B cell (primary cell): Measurements from ENCODE around the gene CHRNA4. TPM values are rescaled to one million over a fixed set of nuclear protein-coding genes. Genes with fewer than 3 reads are reported as not detected.

Experiments used
- ATAC-seq: fragments of 200-7000 bp; cut with Tn5 transposase; one replicate; pipeline ENCODE4 v1.10.0; 2021; ENCODE audit warnings: low read depth, mild to moderate bottlenecking, moderate number of reproducible peaks, moderate library complexity
- CTCF ChIA-PET: fragments of 350-600 bp; sonication (Branson Sonifier 250); formaldehyde crosslinking; loops from one replicate; lab custom pipeline; 2021; ENCODE audit warnings: antibody characterized with exemption, inconsistent platforms; lab: Charles Lee
- POLR2A ChIA-PET: fragments of 350-600 bp; sonication (Branson Sonifier 250); formaldehyde crosslinking; loops from one replicate; lab custom pipeline; 2021; ENCODE audit warnings: antibody characterized with exemption; lab: Charles Lee
- DNase-seq: peaks from one replicate; pipeline ENCODE4 v3.0.0; 2013
- H2AFZ ChIP-seq: 2 replicates; pipeline ENCODE4 v1.6.1; 2012; ENCODE audit warnings: mild to moderate bottlenecking, low read depth, low read length; ENCODE audit not compliant: insufficient read depth, poor library complexity, severe bottlenecking
- H3K27ac ChIP-seq, 2 donors: 1 replicate in 1 of 2; 2 replicates in 1 of 2; pipeline ENCODE4 v1.5.1; 2012 to 2013; ENCODE audit warnings: low read length in 2 of 2, mild to moderate bottlenecking in 2 of 2, moderate library complexity in 1 of 2
- H3K27me3 ChIP-seq, 4 experiments: fragments of 200-600 bp in 1 of 4; sonication (generic) in 1 of 4; replicated peaks in 1 of 4; 1 replicate in 2 of 4; 2 replicates in 2 of 4; pipeline versions ENCODE4 v1.6.1 to v1.7.0; 2013 to 2016; ENCODE audit warnings: low read length in 3 of 4, mild to moderate bottlenecking in 2 of 4, mixed read lengths in 1 of 4, moderate library complexity in 1 of 4; ENCODE audit not compliant: insufficient read depth in 4 of 4, control insufficient read depth in 3 of 4; ENCODE audit errors: control extremely low read depth in 1 of 4
- H3K36me3 ChIP-seq, 2 experiments: replicated peaks in 1 of 2; 1 replicate in 1 of 2; 2 replicates in 1 of 2; pipeline versions ENCODE4 v1.6.1 to v1.7.1; 2013; ENCODE audit warnings: low read length in 1 of 2; ENCODE audit not compliant: insufficient read depth in 2 of 2, control insufficient read depth in 1 of 2; ENCODE audit errors: control extremely low read depth in 1 of 2, extremely low read depth in 1 of 2
- H3K4me1 ChIP-seq, 2 donors: fragments of 200-600 bp in 1 of 2; sonication (generic) in 1 of 2; 1 replicate in 1 of 2; 2 replicates in 1 of 2; pipeline versions ENCODE4 v1.5.1 to v1.6.1; 2013 to 2017; ENCODE audit warnings: low read length in 2 of 2; ENCODE audit not compliant: control insufficient read depth in 2 of 2, insufficient read depth in 2 of 2
- H3K4me2 ChIP-seq: replicated peaks from 2 replicates; pipeline ENCODE3; 2012; ENCODE audit warnings: mild to moderate bottlenecking, low read depth, low read length; ENCODE audit not compliant: poor library complexity, severe bottlenecking
- H3K4me3 ChIP-seq, 5 experiments: fragments of 200-600 bp in 1 of 5; sonication (generic) in 1 of 5; 1 replicate in 3 of 5; 2 replicates in 2 of 5; pipeline versions ENCODE4 v1.5.1 to v1.7.0; 2011 to 2016; ENCODE audit warnings: low read length in 4 of 5, mild to moderate bottlenecking in 4 of 5, low read depth in 2 of 5, control low read depth in 1 of 5, moderate library complexity in 1 of 5; ENCODE audit not compliant: insufficient read depth in 1 of 5; ENCODE audit errors: control extremely low read depth in 1 of 5, extremely low read depth in 1 of 5
- H3K79me2 ChIP-seq: fragments of 200-600 bp; sonication (generic); one replicate; pipeline ENCODE4 v1.6.0; 2016; ENCODE audit warnings: low read length; ENCODE audit not compliant: control insufficient read depth, insufficient read depth
- H3K9ac ChIP-seq: fragments of 200-600 bp; sonication (generic); 2 replicates; pipeline ENCODE4 v1.6.1; 2017; ENCODE audit warnings: mild to moderate bottlenecking, low read length, moderate library complexity
- H3K9me3 ChIP-seq, 3 donors: one replicate each; pipeline versions ENCODE4 v1.6.1 to v1.7.1; 2013; ENCODE audit warnings: low read length in 2 of 3; ENCODE audit not compliant: control insufficient read depth in 2 of 3, insufficient read depth in 1 of 3; ENCODE audit errors: control extremely low read depth in 1 of 3
- H4K20me1 ChIP-seq: 2 replicates; pipeline ENCODE4 v1.6.0; 2012; ENCODE audit warnings: mild to moderate bottlenecking, low read length; ENCODE audit not compliant: insufficient read depth, control insufficient read depth, poor library complexity, severe bottlenecking
- H3K27ac Mint-ChIP-seq: one replicate; pipeline ENCODE4 v1.8.0; 2021; ENCODE audit warnings: mixed read lengths
- H3K27me3 Mint-ChIP-seq: one replicate; pipeline ENCODE4 v1.8.0; 2021; ENCODE audit warnings: mixed read lengths
- H3K4me1 Mint-ChIP-seq: one replicate; pipeline ENCODE4 v1.8.0; 2021; ENCODE audit warnings: mixed read lengths
- H3K4me3 Mint-ChIP-seq: one replicate; pipeline ENCODE4 v1.8.0; 2021; ENCODE audit warnings: mixed read lengths
- H3K9me3 Mint-ChIP-seq: one replicate; pipeline ENCODE4 v1.8.0; 2022; ENCODE audit warnings: mixed read lengths; ENCODE audit not compliant: insufficient read depth
- CTCF ChIP-seq: fragments of 200-600 bp; IDR thresholded peaks from one replicate; pipeline ENCODE4 v1.8.0; 2022; ENCODE audit warnings: antibody characterized with exemption, mild to moderate bottlenecking
- EZH2 ChIP-seq: IDR thresholded peaks from 2 replicates; pipeline ENCODE4 v1.6.1; 2012; ENCODE audit warnings: borderline replicate concordance, low read depth, mild to moderate bottlenecking, moderate library complexity, low read length; ENCODE audit not compliant: insufficient read depth, poor library complexity, severe bottlenecking
- WGBS: methylation state at CpG from one replicate; pipeline ENCODE4 v1.1.5; 2013; ENCODE audit warnings: missing lambda C conversion rate; ENCODE audit not compliant: insufficient coverage; 5-methylcytosine and 5-hydroxymethylcytosine counted together
- intact Hi-C: fragments of 100-400 bp; cut with micrococcal nuclease; formaldehyde crosslinking; loops from one replicate; pipeline ENCODE4 v1.10.0; 2022
- polyA plus RNA-seq: library from polyadenylated mRNA; depleted of rRNA; stranded (reverse); fragments of >200 nt; gene quantifications from 2 replicates; pipeline ENCODE4 v1.2.3, GENCODE V29; 2012
- total RNA-seq, 2 donors: library from RNA; stranded (reverse); fragments of 120-200 nt in 1 of 2; gene quantifications; 1 replicate in 1 of 2; 2 replicates in 1 of 2; pipeline versions ENCODE4 v1.2.3 to v1.2.4, GENCODE V29; 2013 to 2022

Gene CHRNA4
- total and polyA plus RNA-seq, 2 donors (not counting 1 experiment from before 2014, with no cell fraction given) = not detected

GRCh38 chr20:63409066-63409833 lies 48.1 kb upstream of the CHRNA4 start:
- ChIA-PET CTCF (no interaction called here), POLR2A (no interaction called here)
- Histone ChIP-seq H3K4me2 (no peak overlapping the region), H4K20me1 (no peaks in the 10 kb centered on the region), H3K9ac (no peak overlapping the region), H3K9me3 (peaks cover 0 to 21% (median 0%) of the 10 kb centered on the region in 3 donors), H3K79me2 (no peaks in the 10 kb centered on the region), H2AFZ (no peak overlapping the region), H3K4me3 (no peak overlapping the region), H3K4me1 (no peaks in the 10 kb centered on the region), H3K27ac (no peak overlapping the region), H3K36me3 (no peaks in the 10 kb centered on the region), H3K27me3 (peaks cover 0 to 3% (median 0%) of the 10 kb centered on the region in 4 experiments)
- peaks cover 3% of the 10 kb centered on the region for H3K27me3 Mint-ChIP-seq
- no peaks in the 10 kb centered on the region for H3K4me1 Mint-ChIP-seq
- H3K27ac Mint-ChIP-seq = no peak overlapping the region
- no peaks in the 10 kb centered on the region for H3K9me3 Mint-ChIP-seq
- DNase-seq = no peak
- TF ChIP-seq EZH2 (no peak), CTCF (no peak)
- H3K4me3 Mint-ChIP-seq = no peak overlapping the region
- WGBS = 94% methylated on average over 18 of the region's 21 CpGs
- intact Hi-C loops = no loop called here
- no peak for ATAC-seq

GRCh38 chr20:63408684-63409046 lies 47.5 kb upstream of the CHRNA4 start:
- TF ChIP-seq EZH2 = no peak
- CTCF ChIA-PET = no interaction called here
- no peaks in the 10 kb centered on the region for H3K9me3 Mint-ChIP-seq
- no peaks in the 10 kb centered on the region for H3K4me1 Mint-ChIP-seq
- intact Hi-C loops = no loop called here
- H3K4me3 Mint-ChIP-seq = no peak overlapping the region
- H3K4me2 ChIP-seq = no peak overlapping the region
- DNase-seq (no peak), ATAC-seq (no peak)
- H4K20me1 ChIP-seq = no peaks in the 10 kb centered on the region
- no peaks in the 10 kb centered on the region for H3K36me3 ChIP-seq
- 95% methylated on average over 21 of the region's 21 CpGs for WGBS
- H3K27ac ChIP-seq = no peak overlapping the region
- no peaks in the 10 kb centered on the region for H3K79me2 ChIP-seq
- peaks cover 3% of the 10 kb centered on the region for H3K27me3 Mint-ChIP-seq
- H3K27ac Mint-ChIP-seq = no peak overlapping the region
- POLR2A ChIA-PET = no interaction called here
- no peak overlapping the region for H3K9ac ChIP-seq
- H3K9me3 ChIP-seq = peaks cover 0 to 23% (median 0%) of the 10 kb centered on the region in 3 donors
- H2AFZ ChIP-seq = no peak overlapping the region
- peaks cover 0 to 3% (median 0%) of the 10 kb centered on the region in 4 experiments for H3K27me3 ChIP-seq
- no peak overlapping the region for H3K4me3 ChIP-seq
- no peaks in the 10 kb centered on the region for H3K4me1 ChIP-seq
